Astrocyte (in vitro differentiated cells and primary cell): ENCODE results near the gene MED12L. TPM values are rescaled to one million over a fixed set of nuclear protein-coding genes. Genes with fewer than 3 reads are reported as not detected.
"Not testable (repeated sequence)": the region's sequence is repeated elsewhere in the genome, so short reads cannot be mapped to it uniquely, and the experiment has no call there.

Experiments used
- DNase-seq: peaks from one replicate; pipeline ENCODE4 v3.0.0-alpha.2; 2010; ENCODE audit warnings: low read depth
- FAIRE-seq: peaks from 2 replicates; lab custom pipeline; 2011; peaks lifted over from hg19 to GRCh38; lab: Jason Lieb, UNC
- H2AFZ ChIP-seq: 2 replicates; pipeline ENCODE4 v1.6.0; 2012; ENCODE audit warnings: low read depth, low read length, inconsistent platforms
- H3K27ac ChIP-seq: 2 replicates; pipeline ENCODE4 v1.5.1; 2011; ENCODE audit warnings: low read depth, low read length, inconsistent platforms
- H3K27me3 ChIP-seq: 2 replicates; pipeline ENCODE4 v1.6.0; 2011; ENCODE audit warnings: low read length, inconsistent platforms; ENCODE audit not compliant: insufficient read depth
- H3K36me3 ChIP-seq: 2 replicates; pipeline ENCODE4 v1.5.1; 2011; ENCODE audit warnings: low read length, inconsistent platforms; ENCODE audit not compliant: insufficient read depth
- H3K4me1 ChIP-seq: 2 replicates; pipeline ENCODE4 v1.5.1; 2011; ENCODE audit warnings: low read length, inconsistent platforms; ENCODE audit not compliant: insufficient read depth
- H3K4me2 ChIP-seq: 2 replicates; pipeline ENCODE4 v1.6.0; 2012; ENCODE audit warnings: low read length, inconsistent platforms
- H3K4me3 ChIP-seq: 2 replicates; pipeline ENCODE4 v1.5.1; 2011; ENCODE audit warnings: low read depth, mild to moderate bottlenecking, low read length, inconsistent platforms; ENCODE audit not compliant: insufficient read depth
- H3K79me2 ChIP-seq: 2 replicates; pipeline ENCODE4 v1.6.0; 2012; ENCODE audit warnings: mild to moderate bottlenecking, low read length, inconsistent platforms; ENCODE audit not compliant: insufficient read depth
- H3K9ac ChIP-seq: 2 replicates; pipeline ENCODE4 v1.6.0; 2012; ENCODE audit warnings: mild to moderate bottlenecking, low read length, inconsistent platforms
- H3K9me3 ChIP-seq: 2 replicates; pipeline ENCODE4 v1.5.1; 2012; ENCODE audit warnings: low read depth, mild to moderate bottlenecking, low read length, inconsistent platforms; ENCODE audit not compliant: insufficient read depth
- H4K20me1 ChIP-seq: 2 replicates; pipeline ENCODE4 v1.6.0; 2012; ENCODE audit warnings: low read length, inconsistent platforms; ENCODE audit not compliant: insufficient read depth
- H3K27ac Mint-ChIP-seq: one replicate; pipeline ENCODE4 v1.8.0; 2021; ENCODE audit warnings: mild to moderate bottlenecking, mixed read lengths; ENCODE audit not compliant: unreplicated experiment
- H3K27me3 Mint-ChIP-seq: one replicate; pipeline ENCODE4 v1.8.0; 2021; ENCODE audit warnings: low read depth, mixed read lengths; ENCODE audit not compliant: unreplicated experiment
- H3K36me3 Mint-ChIP-seq: one replicate; pipeline ENCODE4 v1.8.0; 2021; ENCODE audit warnings: low read depth, mixed read lengths; ENCODE audit not compliant: unreplicated experiment
- H3K4me1 Mint-ChIP-seq: one replicate; pipeline ENCODE4 v1.8.0; 2021; ENCODE audit warnings: low read depth, mixed read lengths; ENCODE audit not compliant: unreplicated experiment
- H3K4me3 Mint-ChIP-seq: one replicate; pipeline ENCODE4 v1.8.0; 2021; ENCODE audit warnings: mild to moderate bottlenecking, moderate library complexity, mixed read lengths; ENCODE audit not compliant: unreplicated experiment
- H3K9me3 Mint-ChIP-seq: one replicate; pipeline ENCODE4 v1.8.0; 2021; ENCODE audit warnings: mild to moderate bottlenecking, mixed read lengths; ENCODE audit not compliant: unreplicated experiment
- CTCF ChIP-seq: IDR thresholded peaks from 2 replicates; pipeline ENCODE4 v1.5.1; 2011; ENCODE audit warnings: low read depth, mild to moderate bottlenecking, inconsistent platforms, low read length, moderate library complexity; ENCODE audit not compliant: insufficient read depth
- EZH2 ChIP-seq: IDR thresholded peaks from 2 replicates; pipeline ENCODE4 v1.6.1; 2012; ENCODE audit warnings: mild to moderate bottlenecking, low read length, inconsistent platforms; ENCODE audit not compliant: insufficient read depth
- total RNA-seq: library from RNA; stranded (reverse); gene quantifications from 2 replicates; pipeline ENCODE4 v1.2.1, GENCODE V29; 2021

The MED12L gene
- total RNA-seq, 1 donor from 2014 or later = 8.2 TPM

GRCh38 chr3:151074256-151074655 is 11.2 kb upstream of the MED12L start:
- peaks cover 5% of the 10 kb centered on the region for H3K27me3 ChIP-seq
- Mint-ChIP-seq H3K36me3 (no peaks in the 10 kb centered on the region), H3K9me3 (no peaks in the 10 kb centered on the region), H3K4me1 (no peaks in the 10 kb centered on the region), H3K27me3 (peaks cover 2% of the 10 kb centered on the region), H3K27ac (no peak overlapping the region), H3K4me3 (no peak overlapping the region)
- H3K9me3 ChIP-seq = no peaks in the 10 kb centered on the region
- no peaks in the 10 kb centered on the region for H3K4me1 ChIP-seq
- no peaks in the 10 kb centered on the region for H3K36me3 ChIP-seq
- no peak overlapping the region for H3K4me3 ChIP-seq
- H2AFZ ChIP-seq = no peak overlapping the region
- H4K20me1 ChIP-seq = no peaks in the 10 kb centered on the region
- no peak overlapping the region for H3K27ac ChIP-seq
- no peak for FAIRE-seq
- no peaks in the 10 kb centered on the region for H3K79me2 ChIP-seq
- no peak overlapping the region for H3K9ac ChIP-seq
- no peak overlapping the region for H3K4me2 ChIP-seq
- TF ChIP-seq EZH2 (no peak), CTCF (no peak)
- DNase-seq = no peak

- H3K4me3 ChIP-seq = no peak overlapping the region
- no peaks in the 10 kb centered on the region for H3K9me3 ChIP-seq
- no peaks in the 10 kb centered on the region for H3K36me3 Mint-ChIP-seq
- peaks cover 5% of the 10 kb centered on the region for H3K27me3 ChIP-seq
- DNase-seq = no peak
- no peaks in the 10 kb centered on the region for H3K4me1 Mint-ChIP-seq
- TF ChIP-seq CTCF (no peak), EZH2 (no peak)
- H3K4me1 ChIP-seq = no peaks in the 10 kb centered on the region
- H3K9ac ChIP-seq = no peak overlapping the region
- H3K27ac ChIP-seq = no peak overlapping the region
- no peak overlapping the region for H3K4me2 ChIP-seq
- no peaks in the 10 kb centered on the region for H3K79me2 ChIP-seq
- H3K27me3 Mint-ChIP-seq = peaks cover 2% of the 10 kb centered on the region
- no peak overlapping the region for H3K4me3 Mint-ChIP-seq
- H4K20me1 ChIP-seq = no peaks in the 10 kb centered on the region
- H3K27ac Mint-ChIP-seq = no peak overlapping the region
- FAIRE-seq = no peak
- no peaks in the 10 kb centered on the region for H3K36me3 ChIP-seq
- H3K9me3 Mint-ChIP-seq = no peaks in the 10 kb centered on the region
- no peak overlapping the region for H2AFZ ChIP-seq
Observed at GRCh38 chr3:151075869-151076562, 9.4 kb upstream of the MED12L start.

GRCh38 chr3:151076626-151077025 is 8.8 kb upstream of the MED12L start:
- Mint-ChIP-seq H3K9me3 (no peaks in the 10 kb centered on the region), H3K27me3 (peaks cover 2% of the 10 kb centered on the region), H3K4me3 (no peak overlapping the region), H3K36me3 (no peaks in the 10 kb centered on the region), H3K4me1 (no peaks in the 10 kb centered on the region), H3K27ac (no peak overlapping the region)
- Histone ChIP-seq H3K4me2 (no peak overlapping the region), H3K36me3 (no peaks in the 10 kb centered on the region), H3K9ac (no peak overlapping the region), H3K27me3 (peaks cover 5% of the 10 kb centered on the region), H2AFZ (no peak overlapping the region), H3K79me2 (no peaks in the 10 kb centered on the region), H3K9me3 (no peaks in the 10 kb centered on the region), H3K4me3 (no peak overlapping the region), H3K4me1 (no peaks in the 10 kb centered on the region), H4K20me1 (no peaks in the 10 kb centered on the region), H3K27ac (no peak overlapping the region)
- TF ChIP-seq CTCF = no peak
- no peak for TF ChIP-seq EZH2
- FAIRE-seq (no peak), DNase-seq (no peak)

GRCh38 chr3:151081082-151081481 is 4.4 kb upstream of the MED12L start:
- H3K9ac ChIP-seq, H3K9me3 Mint-ChIP-seq, H3K27ac ChIP-seq, FAIRE-seq, H3K9me3 ChIP-seq, H3K36me3 ChIP-seq, H3K79me2 ChIP-seq, H3K27ac Mint-ChIP-seq, H2AFZ ChIP-seq, H4K20me1 ChIP-seq, H3K4me3 ChIP-seq, H3K36me3 Mint-ChIP-seq, DNase-seq, H3K4me3 Mint-ChIP-seq, H3K4me2 ChIP-seq, H3K4me1 Mint-ChIP-seq, H3K4me1 ChIP-seq: not testable (repeated sequence)
- peaks cover 23% of the 10 kb centered on the region for H3K27me3 Mint-ChIP-seq
- H3K27me3 ChIP-seq = peaks cover 24% of the 10 kb centered on the region
